ENCODE measurements around the gene NGEF.
A peak's percentile ranks its signal among the peaks of the same experiment; 100 is the strongest.

DNA sequence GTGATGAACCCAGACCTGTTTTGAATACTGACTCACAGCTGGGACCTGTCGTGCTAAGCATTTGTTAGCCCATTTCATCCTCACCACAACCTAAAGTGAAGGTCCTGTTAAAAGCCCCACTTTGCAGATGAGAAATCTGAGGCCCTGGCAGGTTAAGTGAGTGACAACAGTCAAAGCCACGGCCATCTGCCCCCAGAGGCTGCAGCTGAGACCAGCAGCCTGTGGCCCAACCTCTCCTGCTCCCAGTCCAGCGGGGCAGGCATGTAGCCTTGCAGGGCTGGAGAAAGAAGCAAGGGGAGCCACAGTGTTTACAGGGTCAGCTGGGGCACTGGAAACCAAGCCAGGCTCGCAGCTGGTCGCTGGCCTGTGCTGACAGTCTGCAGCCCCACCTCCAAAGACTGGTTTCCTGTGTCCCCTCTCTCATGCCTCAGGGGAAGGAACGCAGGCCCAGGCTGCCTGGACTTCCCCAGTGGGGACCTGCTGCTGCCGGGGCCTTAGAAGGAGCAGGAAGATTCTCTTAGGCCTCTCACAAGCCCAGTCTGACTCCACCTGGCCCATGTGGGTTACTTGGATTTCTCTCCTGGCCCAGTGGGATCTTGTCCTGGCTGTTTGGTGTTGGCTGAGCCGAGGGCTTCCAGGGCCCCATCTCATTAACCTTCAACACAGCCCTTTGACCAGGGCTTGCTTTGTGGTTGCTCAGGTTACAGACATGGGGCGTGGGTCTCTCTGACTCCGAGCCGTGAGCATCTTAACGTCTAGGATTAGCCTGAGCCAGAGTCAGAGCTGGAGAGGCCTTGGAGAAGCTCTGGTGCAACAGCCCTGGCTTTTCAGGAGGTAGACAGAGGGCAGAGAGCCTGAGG, 48.8 kb upstream of the NGEF start:
- TF ChIP-seq, protein P1, sequence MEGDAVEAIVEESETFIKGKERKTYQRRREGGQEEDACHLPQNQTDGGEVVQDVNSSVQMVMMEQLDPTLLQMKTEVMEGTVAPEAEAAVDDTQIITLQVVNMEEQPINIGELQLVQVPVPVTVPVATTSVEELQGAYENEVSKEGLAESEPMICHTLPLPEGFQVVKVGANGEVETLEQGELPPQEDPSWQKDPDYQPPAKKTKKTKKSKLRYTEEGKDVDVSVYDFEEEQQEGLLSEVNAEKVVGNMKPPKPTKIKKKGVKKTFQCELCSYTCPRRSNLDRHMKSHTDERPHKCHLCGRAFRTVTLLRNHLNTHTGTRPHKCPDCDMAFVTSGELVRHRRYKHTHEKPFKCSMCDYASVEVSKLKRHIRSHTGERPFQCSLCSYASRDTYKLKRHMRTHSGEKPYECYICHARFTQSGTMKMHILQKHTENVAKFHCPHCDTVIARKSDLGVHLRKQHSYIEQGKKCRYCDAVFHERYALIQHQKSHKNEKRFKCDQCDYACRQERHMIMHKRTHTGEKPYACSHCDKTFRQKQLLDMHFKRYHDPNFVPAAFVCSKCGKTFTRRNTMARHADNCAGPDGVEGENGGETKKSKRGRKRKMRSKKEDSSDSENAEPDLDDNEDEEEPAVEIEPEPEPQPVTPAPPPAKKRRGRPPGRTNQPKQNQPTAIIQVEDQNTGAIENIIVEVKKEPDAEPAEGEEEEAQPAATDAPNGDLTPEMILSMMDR (IDR thresholded peaks at IDR 0.05): no peak
- TF ChIP-seq, protein P2, sequence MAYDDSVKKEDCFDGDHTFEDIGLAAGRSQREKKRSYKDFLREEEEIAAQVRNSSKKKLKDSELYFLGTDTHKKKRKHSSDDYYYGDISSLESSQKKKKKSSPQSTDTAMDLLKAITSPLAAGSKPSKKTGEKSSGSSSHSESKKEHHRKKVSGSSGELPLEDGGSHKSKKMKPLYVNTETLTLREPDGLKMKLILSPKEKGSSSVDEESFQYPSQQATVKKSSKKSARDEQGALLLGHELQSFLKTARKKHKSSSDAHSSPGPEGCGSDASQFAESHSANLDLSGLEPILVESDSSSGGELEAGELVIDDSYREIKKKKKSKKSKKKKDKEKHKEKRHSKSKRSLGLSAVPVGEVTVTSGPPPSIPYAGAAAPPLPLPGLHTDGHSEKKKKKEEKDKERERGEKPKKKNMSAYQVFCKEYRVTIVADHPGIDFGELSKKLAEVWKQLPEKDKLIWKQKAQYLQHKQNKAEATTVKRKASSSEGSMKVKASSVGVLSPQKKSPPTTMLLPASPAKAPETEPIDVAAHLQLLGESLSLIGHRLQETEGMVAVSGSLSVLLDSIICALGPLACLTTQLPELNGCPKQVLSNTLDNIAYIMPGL (CRISPR knock-in tag; IDR thresholded peaks at IDR 0.05): no peak
- TF ChIP-seq, protein P3, sequence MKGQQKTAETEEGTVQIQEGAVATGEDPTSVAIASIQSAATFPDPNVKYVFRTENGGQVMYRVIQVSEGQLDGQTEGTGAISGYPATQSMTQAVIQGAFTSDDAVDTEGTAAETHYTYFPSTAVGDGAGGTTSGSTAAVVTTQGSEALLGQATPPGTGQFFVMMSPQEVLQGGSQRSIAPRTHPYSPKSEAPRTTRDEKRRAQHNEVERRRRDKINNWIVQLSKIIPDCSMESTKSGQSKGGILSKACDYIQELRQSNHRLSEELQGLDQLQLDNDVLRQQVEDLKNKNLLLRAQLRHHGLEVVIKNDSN (CRISPR knock-in tag; IDR thresholded peaks at IDR 0.05): no peak
- TF ChIP-seq, protein P4, sequence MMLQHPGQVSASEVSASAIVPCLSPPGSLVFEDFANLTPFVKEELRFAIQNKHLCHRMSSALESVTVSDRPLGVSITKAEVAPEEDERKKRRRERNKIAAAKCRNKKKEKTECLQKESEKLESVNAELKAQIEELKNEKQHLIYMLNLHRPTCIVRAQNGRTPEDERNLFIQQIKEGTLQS (CRISPR knock-in tag; conservative IDR thresholded peaks at IDR 0.05): no peak
- no peak for TF ChIP-seq SP1 (CRISPR knock-in tag; conservative IDR thresholded peaks at IDR 0.05)
- no peak for TF ChIP-seq ETV6 (CRISPR knock-in tag; IDR thresholded peaks at IDR 0.05)
- no peak for TF ChIP-seq NR2C2 (CRISPR knock-in tag; IDR thresholded peaks at IDR 0.05)
- peak; percentile 48; the same call in 1 of the 2 replicates for TF ChIP-seq GABPB1 (CRISPR knock-in tag; IDR thresholded peaks at IDR 0.05)
- no peak for TF ChIP-seq TCF7 (CRISPR knock-in tag; IDR thresholded peaks at IDR 0.05; ENCODE audit: low read depth)
- no peak for TF ChIP-seq IRF2 (CRISPR knock-in tag; IDR thresholded peaks at IDR 0.05; ENCODE audit: borderline replicate concordance, low read depth)
